ENCODE data around the gene FBXO27.

FBXO27 gene

GRCh38 chr19:38978326-38978689, 54.0 kb downstream of the FBXO27 start:
- H3K79me2 ChIP-seq (ENCODE audit: insufficient read depth, low read length) = no peaks in the 10 kb centered on the region
- no peak overlapping the region for H3K9ac ChIP-seq (ENCODE audit: low read depth, low read length)
- no peaks in the 10 kb centered on the region for H3K27me3 ChIP-seq (ENCODE audit: insufficient read depth, low read length, poor library complexity)
- H3K36me3 ChIP-seq (ENCODE audit: insufficient read depth, low read length) = no peaks in the 10 kb centered on the region
- no peak overlapping the region for H3K27ac ChIP-seq (ENCODE audit: low read length)
- no peak overlapping the region for H3K4me3 ChIP-seq (ENCODE audit: low read depth in 1 of 2, low read length in 2 of 2)
- no peak overlapping the region for H2AFZ ChIP-seq (ENCODE audit: low read depth, low read length)
- no peak for DNase-seq
- no peaks in the 10 kb centered on the region for H4K20me1 ChIP-seq (ENCODE audit: insufficient read depth, low read length)
- no peak overlapping the region for H3K4me2 ChIP-seq (ENCODE audit: insufficient read depth, low read length)
- H3K4me1 ChIP-seq (ENCODE audit: insufficient read depth, low read length) = no peaks in the 10 kb centered on the region
- TF ChIP-seq CTCF (IDR thresholded peaks at IDR 0.05; ENCODE audit: borderline replicate concordance, extremely low read depth, low read length, poor library complexity, severe bottlenecking) (no peak), EZH2 (IDR thresholded peaks at IDR 0.05; ENCODE audit: borderline replicate concordance, low read depth, low read length, severe bottlenecking) (no peak)
- peaks cover 14% of the 10 kb centered on the region for H3K9me3 ChIP-seq (ENCODE audit: insufficient read depth, low read length, severe bottlenecking)
- no peak for ATAC-seq (ENCODE audit: insufficient read depth, low read depth)

- H3K4me2 ChIP-seq (ENCODE audit: insufficient read depth, low read length) = no peak overlapping the region
- ATAC-seq (ENCODE audit: insufficient read depth, low read depth) (no peak), DNase-seq (no peak)
- H4K20me1 ChIP-seq (ENCODE audit: insufficient read depth, low read length) = no peaks in the 10 kb centered on the region
- H3K36me3 ChIP-seq (ENCODE audit: insufficient read depth, low read length) = no peaks in the 10 kb centered on the region
- peaks cover 14% of the 10 kb centered on the region for H3K9me3 ChIP-seq (ENCODE audit: insufficient read depth, low read length, severe bottlenecking)
- TF ChIP-seq EZH2 (IDR thresholded peaks at IDR 0.05; ENCODE audit: borderline replicate concordance, low read depth, low read length, severe bottlenecking) (no peak), CTCF (IDR thresholded peaks at IDR 0.05; ENCODE audit: borderline replicate concordance, extremely low read depth, low read length, poor library complexity, severe bottlenecking) (no peak)
- no peak overlapping the region for H2AFZ ChIP-seq (ENCODE audit: low read depth, low read length)
- no peak overlapping the region for H3K27ac ChIP-seq (ENCODE audit: low read length)
- H3K4me1 ChIP-seq (ENCODE audit: insufficient read depth, low read length) = no peaks in the 10 kb centered on the region
- H3K79me2 ChIP-seq (ENCODE audit: insufficient read depth, low read length) = no peaks in the 10 kb centered on the region
- H3K9ac ChIP-seq (ENCODE audit: low read depth, low read length) = no peak overlapping the region
- H3K27me3 ChIP-seq (ENCODE audit: insufficient read depth, low read length, poor library complexity) = no peaks in the 10 kb centered on the region
- no peak overlapping the region for H3K4me3 ChIP-seq (ENCODE audit: low read depth in 1 of 2, low read length in 2 of 2)
Observed at GRCh38 chr19:38977445-38978325, 54.7 kb downstream of the FBXO27 start.

GRCh38 chr19:38975861-38976271, 56.5 kb downstream of the FBXO27 start:
- H3K27me3 ChIP-seq (ENCODE audit: insufficient read depth, low read length, poor library complexity) = no peaks in the 10 kb centered on the region
- H3K79me2 ChIP-seq (ENCODE audit: insufficient read depth, low read length) = no peaks in the 10 kb centered on the region
- no peak overlapping the region for H3K9ac ChIP-seq (ENCODE audit: low read depth, low read length)
- H3K36me3 ChIP-seq (ENCODE audit: insufficient read depth, low read length) = no peaks in the 10 kb centered on the region
- H3K4me1 ChIP-seq (ENCODE audit: insufficient read depth, low read length) = no peaks in the 10 kb centered on the region
- H2AFZ ChIP-seq (ENCODE audit: low read depth, low read length) = no peak overlapping the region
- H3K4me2 ChIP-seq (ENCODE audit: insufficient read depth, low read length) = no peak overlapping the region
- H3K4me3 ChIP-seq (ENCODE audit: low read depth in 1 of 2, low read length in 2 of 2) = no peak overlapping the region
- DNase-seq (no peak), ATAC-seq (ENCODE audit: insufficient read depth, low read depth) (no peak)
- H4K20me1 ChIP-seq (ENCODE audit: insufficient read depth, low read length) = no peaks in the 10 kb centered on the region
- peaks cover 9% of the 10 kb centered on the region for H3K9me3 ChIP-seq (ENCODE audit: insufficient read depth, low read length, severe bottlenecking)
- no peak for TF ChIP-seq CTCF (IDR thresholded peaks at IDR 0.05; ENCODE audit: borderline replicate concordance, extremely low read depth, low read length, poor library complexity, severe bottlenecking)
- no peak for TF ChIP-seq EZH2 (IDR thresholded peaks at IDR 0.05; ENCODE audit: borderline replicate concordance, low read depth, low read length, severe bottlenecking)
- no peak overlapping the region for H3K27ac ChIP-seq (ENCODE audit: low read length)
